GM19397 (cell line): ENCODE measurements around the gene DGLUCY.
"Not testable (repeated sequence)": the region's sequence is repeated elsewhere in the genome, so short reads cannot be mapped to it uniquely, and the experiment has no call there.

Experiments
- ATAC-seq: cut with Tn5 transposase; IDR thresholded peaks from one replicate; pipeline ENCODE4 v1.9.1; 2021; ENCODE audit warnings: mild to moderate bottlenecking, moderate library complexity; ENCODE audit not compliant: unreplicated experiment

Gene DGLUCY

DNA sequence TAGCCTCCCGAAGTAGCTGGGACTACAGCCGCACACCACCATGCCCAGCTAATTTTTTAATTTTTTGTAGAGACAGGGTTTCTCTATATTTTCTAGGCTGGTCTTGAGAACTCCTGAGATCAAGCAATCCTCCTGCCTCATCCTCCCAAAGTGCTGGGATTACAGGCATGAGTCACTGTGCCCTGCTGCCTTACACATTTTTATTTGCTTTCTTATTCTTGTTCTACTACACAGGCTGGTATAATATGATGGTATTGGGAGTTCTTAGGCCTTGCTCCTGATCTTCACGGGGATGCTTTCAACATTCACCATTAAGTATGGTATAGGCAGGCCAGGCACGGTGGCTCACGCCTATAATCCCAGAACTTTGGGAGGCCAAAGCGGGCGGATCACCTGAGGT, 21.2 kb downstream of the DGLUCY start:
- no peak for ATAC-seq

DNA sequence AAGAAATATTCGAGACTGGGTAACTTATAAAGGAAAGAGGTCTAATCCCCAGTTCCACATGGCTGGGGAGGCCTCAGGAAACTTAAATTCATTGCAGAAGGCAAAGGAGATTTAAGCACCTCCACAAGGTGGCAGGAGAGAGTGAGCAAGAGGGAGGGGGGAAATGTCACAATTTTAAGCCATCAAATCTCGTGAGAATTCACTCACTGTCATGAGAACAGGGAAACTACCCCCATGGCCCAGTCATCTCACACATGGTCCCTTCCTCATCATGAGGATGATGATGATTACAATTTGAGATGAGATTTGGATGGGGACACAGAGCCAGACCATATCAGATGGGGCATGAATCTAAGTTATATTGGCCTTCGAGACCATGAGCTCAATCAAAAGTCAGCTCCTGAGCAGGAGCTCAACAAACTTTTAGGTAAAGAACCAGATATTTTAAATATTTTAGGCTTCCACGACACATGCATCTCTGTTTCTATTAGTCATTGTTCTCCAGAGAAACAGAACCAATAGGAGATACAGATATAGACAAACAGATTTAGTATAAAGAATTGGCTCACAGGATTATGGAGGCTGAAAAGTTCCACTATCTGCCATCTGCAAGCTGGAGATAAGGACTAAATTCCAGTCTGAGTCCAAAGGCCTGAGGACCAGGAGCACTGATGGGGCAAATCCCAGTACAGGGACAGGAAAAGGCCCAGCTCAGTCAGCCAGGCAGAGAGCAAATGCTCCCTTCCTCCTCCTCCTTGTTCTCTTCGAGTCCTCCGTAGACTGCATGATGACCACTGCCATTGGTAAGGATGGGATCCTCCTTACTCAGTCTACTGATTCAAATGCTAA, 24.9 kb downstream of the DGLUCY start:
- no peak for ATAC-seq

DNA sequence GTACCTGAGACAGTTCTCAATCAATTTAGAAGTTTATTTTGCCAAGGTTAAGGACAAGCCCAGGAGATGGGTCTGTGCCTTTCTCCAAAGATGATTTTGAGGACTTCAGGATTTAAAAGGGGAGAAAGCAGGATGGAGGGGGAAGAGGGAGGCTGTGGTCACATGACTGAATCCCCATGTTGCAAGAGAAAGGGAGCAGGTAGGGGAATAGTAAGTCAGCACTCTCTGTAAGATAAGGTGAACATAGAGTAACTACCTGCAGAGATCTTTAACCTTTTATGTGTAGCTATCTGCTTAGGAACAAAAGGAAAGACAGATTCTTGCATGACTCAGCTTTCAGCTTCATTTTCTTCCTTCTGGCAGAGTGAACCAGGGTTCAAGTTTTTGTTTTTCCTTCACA, 25.9 kb downstream of the DGLUCY start:
- no peak for ATAC-seq

DNA sequence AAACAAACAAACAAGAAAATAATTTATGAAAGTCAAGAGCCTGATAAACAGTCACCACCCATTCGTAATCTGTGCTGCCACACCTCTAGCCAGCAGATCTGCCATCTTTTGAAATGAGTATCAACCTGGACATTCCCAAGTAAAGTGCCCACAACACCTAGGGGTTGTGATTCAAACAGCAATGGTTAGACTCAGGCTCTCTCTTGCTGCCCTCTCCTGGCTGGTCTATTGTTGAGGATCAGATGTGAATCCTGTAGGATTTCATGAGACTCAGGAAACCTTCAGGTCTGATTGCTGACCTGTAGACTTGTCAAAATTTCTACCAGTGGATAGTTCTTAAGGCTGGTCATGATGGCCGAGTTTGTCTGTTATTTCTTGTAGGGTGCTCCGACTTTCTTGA, 26.8 kb downstream of the DGLUCY start:
- no peak for ATAC-seq

DNA sequence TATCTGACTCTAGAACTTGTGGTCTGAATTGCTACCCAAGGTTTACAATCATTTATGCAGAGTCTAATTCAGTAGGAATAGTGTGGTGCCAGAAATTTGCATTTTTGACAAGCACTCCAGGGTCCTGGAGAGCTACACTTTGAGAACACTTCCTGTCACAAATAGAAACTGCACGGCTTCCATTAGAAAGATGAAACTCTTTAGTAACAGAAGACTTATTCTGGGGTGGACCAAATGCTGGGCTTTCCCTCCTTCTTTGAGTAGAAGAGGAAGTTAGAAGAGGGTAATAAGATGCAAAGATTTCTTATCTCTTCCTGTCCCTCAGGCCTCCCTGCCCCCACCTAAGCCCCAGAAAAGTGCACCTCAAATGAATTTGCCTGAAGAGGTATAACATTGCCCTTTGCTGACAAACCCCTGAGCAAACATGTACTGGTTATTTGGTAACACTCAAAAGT, 28.4 kb downstream of the DGLUCY start:
- ATAC-seq = peak; percentile 71

DNA sequence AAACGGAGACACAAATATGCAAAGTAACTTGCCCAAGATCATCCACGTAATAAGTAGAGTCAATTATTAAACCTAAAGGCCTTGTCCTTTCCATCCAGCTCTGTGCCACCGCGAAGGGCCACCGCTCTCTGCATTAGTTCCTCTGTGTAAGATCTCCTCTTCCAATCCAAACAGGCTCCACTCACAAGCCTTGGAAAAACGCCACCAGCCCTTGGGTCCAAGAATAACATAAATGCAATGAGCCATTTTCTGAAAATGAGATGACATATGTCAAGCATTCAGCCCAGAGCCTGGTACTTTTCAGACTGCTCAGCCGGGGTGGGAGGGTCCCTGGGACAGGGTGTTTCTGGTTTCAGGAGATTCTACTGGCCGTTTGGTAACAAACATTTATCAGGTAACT, 30.0 kb downstream of the DGLUCY start:
- no peak for ATAC-seq

DNA sequence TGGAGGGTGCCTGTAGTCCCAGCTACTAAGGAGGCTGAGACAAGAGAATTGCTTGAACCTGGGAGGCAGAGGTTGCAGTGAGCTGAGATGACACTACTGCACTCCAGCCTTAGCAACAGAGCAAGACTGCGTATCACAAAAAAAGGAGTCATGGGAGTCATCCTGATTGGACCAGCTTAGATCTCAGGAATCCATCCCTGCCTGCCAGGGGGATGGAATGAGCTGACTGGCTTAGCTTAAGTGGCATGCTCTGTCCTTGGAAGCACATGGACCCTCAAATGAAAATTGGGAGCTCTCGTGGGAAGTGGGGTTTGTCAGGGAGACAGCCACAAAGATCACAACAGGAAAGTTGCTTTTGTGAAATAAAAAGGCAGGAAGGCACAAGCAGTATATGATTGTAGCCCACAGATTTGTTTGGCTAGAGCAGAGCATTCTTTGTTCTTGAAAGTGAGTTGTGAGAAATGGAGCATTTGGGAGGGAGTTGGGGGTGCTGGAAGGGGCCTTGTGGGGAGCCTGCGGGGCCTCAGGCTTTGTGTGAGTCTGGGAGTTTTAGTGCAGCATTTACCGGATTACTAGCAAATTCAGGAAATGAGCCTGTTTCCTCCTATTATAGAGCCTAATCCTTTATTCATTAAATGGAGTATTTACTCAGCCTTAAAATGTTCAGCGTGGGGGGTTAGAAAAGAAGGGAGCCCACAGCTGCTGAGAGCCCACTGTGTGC, 30.7 kb downstream of the DGLUCY start:
- no peak for ATAC-seq

DNA sequence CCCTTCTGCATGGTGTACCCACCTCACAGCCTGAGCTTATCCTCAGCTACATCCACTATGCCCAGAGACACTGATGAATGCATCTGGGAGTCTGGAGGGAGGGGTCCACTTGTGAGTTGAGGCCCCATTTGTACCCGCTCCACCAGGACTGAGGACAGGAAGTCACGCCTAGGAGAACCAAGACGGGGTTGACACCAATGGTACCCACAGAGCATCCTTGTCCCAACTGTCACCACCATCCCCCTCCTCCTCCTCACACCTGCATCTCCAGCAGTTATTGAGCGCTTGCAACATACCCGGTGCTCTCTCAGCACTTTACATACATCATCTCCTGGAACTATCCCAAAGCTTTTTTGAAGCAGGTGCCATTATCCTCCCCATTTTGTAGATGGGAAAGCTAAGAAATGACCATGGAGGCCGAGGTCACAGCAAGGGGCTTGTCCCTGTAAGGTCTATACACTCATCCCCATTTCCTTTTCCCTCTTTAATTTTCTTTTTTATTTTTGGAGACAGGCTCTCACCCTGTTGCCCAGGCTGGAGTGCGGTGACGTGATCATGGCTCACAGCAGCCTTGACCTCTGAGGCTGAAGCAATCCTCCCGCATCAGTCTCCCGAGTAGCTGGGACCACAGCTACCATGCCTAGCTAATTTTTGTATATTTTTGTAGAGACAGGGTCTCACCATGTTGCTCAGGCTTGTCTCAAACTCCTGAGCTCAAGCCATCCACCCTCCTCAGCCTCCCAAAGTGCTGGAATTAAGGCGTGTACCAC, 31.7 kb downstream of the DGLUCY start:
- no peak for ATAC-seq

DNA sequence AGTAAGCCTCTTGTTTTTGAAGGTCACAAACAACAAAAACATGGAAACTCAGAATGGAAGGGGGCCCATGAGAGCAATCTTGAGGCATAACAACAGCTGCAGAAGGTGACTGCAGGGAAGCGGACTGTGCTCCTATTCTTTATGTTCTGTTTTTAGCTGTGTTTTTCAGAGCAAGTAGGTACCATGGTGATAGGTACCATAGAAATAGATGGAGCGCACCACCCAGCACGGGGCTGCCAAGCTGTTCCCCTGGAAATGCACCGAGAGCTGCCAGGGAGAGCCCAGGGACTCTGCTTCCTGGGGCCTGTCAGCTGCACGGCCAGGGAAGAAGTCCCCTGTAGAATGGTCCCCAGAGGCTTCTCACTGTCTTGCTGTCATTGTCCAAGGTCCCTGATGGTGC, 32.8 kb downstream of the DGLUCY start:
- ATAC-seq = no peak

DNA sequence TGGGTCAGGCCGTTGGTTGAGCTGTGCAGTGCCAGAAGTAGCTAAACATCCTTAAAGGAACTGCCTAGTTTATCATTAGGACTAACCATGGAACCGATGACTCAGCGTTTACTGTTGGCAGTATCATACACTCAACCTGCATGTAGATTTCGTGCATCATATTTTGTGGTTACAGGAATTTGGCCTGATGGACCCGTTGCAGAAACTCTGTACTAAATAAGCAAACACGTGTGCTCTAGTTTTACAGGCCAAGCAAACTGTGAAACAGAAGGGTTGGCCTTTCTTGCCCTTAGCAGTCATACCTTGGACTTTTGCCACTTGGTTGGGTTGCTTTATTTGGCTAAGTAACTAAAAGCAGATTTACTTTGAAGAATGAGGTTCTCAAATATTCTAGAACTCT, 35.6 kb downstream of the DGLUCY start:
- no peak for ATAC-seq

DNA sequence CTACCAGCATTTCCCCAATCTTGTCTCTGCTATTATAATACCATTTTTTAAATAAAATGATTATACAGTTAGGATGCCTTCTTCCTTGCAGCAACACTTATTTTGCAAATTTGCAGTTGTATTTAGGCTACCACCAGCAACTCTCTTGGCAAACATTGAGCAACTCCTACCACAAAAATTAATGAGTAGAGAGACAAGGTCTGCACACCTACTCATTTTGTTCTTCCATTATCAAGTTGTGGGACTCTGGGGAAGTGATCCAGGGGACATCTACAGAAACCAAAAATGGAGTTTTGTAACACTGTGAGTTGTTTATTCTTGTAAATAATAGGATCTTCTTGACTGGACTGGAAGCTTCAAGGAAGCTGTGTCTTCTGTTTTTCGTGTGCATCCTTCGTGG, 38.6 kb downstream of the DGLUCY start:
- ATAC-seq = no peak

DNA sequence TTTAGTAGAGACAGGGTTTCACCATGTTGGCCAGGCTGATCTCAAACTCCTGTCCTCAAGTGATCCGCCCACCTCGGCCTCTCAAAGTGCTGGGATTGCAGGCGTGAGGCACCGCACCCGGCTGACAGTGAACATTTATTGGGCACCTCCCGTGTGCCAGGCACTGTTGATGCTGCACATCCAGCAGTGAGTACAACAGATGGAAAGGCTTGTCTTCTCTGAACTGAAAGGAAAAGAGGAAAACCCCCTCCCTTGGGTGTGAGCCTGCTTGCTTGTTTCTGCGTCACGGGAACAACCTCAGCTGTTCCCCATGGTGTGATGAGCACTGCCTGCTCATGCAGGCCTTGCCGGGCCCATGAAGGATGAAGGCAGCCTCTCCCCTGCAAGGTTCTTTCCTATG, 39.5 kb downstream of the DGLUCY start:
- ATAC-seq = no peak

DNA sequence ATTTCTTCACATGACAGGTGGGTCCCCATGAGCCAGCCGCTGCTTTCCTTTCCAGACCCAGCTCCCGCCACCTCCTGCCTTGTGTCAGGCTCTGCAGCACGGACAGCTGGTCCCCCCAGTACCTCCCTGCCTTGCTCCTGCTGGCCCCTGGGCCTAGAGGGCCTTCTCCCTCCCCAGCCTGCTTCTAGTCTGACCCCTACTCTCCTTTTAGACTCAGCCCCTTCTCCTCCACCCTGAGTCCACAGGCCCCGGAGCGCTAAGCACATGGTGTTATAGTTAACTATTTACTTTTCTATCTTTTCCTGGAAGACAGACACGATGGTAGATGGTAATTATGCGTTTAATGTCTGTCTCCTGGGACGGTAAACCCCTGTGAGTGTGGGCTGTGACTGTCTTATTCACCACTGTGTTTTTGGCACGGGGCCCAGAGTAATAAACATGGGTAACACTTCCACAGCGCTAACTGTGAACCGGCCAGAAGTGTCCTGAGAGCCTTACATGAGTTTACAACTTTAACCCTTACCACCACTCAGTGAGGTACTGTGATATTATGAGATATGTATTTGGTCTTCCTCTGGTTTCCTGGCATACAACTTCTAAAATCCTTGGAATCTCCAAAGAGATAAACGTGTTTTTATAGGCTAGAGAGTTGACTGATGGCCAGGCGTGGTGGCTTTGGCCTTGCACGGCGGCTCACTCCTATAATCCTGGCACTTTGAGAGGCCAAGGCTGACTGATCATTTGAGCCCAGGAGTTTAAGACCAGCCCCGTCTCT, 41.2 kb downstream of the DGLUCY start:
- no peak for ATAC-seq

DNA sequence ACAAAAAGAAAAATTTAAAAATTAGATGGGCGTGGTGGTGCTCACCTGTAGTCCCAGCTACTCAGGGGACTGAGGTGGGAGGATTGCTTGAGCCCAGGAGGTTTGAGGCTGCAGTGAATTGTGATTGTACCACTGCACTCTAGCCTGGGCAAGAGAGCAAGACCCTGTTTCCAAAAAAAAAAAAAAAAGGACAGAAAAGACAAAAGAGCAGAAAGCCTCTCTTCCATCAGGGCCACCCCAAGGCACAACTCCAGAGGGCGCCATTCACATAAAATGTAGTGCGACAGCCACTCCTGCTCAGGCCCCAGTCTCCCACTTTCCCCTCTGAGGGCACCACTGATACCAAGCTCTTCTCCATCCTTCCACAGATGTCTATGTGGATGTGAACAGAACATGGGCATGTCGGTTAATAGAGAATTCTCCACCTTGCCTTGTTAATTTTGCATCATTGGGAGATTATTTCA, 41.8 kb downstream of the DGLUCY start:
- ATAC-seq = no peak

DNA sequence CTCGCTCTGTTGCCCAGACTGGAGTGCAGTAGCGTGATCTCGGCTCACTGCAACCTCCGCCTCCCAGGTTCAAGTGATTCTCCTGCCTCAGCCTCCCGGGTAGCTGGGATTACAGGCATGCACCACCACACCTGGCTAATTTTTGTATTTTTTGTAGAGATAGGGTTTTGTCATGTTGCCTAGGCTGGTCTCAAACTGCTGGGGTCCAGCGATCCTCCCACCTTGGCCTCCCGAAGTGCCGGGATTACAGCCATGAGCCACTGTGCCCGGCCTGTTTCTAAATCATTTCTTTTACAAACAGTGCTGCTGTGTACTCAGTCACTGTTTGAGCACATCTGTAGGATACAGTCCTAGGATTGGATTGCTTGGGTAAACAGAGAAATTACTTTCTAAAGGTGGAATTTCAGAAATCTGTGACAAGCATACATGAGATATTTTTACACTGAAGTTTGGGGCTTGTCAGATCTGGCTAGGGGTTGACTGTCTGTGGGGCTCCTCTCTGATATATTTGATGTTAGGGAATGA, 42.3 kb downstream of the DGLUCY start:
- ATAC-seq = not testable (repeated sequence)

DNA sequence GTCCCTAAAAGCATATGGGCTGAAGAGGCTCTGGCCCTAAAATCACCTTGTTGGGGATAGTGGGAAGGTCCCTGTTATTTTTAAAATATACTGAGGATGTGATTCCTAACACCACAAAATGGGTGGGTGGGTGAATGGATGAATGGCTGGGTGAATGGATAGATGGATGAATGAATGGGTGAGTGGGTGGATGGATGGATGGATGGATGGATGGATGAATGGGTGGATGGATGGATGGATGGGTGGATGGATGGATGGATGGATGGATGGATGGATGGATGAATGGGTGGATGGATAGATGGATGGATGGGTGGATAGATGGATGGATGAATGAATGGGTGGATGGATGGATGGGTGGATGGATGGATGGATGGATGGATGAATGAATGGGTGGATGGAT, 43.0 kb downstream of the DGLUCY start:
- not testable (repeated sequence) for ATAC-seq

DNA sequence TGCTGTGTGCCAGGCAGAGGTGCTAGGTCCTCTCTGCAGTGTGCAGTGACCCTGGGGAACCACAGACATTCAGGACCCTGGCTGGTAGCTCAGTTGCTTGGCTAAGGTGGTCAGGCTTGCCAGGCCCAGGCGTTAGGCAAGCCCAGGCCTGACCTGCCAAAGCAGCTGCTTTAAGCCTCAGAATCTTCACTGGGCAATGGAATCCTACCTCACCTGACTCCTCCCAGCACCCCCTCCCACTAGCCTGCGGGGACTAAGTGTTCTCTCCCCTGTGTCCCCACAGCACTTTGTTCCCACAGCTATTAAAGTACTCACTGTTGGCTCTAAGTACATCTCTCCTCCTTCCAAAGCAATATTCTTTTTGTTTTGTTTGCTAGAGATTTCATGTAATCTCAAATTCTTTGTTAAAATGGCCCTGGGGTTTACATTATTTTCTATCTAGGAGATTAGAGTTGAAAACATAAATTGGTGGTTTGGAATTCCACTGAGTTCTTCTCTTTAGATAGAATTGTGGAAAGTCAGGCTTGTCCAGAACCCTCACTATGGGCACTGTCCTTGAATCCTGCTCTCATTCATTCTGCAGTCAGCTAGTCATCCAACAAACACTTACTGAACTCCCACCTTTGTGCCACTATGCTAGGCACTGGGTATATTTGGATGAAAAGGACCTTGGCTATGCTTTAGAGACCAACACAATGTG, 44.4 kb downstream of the DGLUCY start:
- no peak for ATAC-seq

DNA sequence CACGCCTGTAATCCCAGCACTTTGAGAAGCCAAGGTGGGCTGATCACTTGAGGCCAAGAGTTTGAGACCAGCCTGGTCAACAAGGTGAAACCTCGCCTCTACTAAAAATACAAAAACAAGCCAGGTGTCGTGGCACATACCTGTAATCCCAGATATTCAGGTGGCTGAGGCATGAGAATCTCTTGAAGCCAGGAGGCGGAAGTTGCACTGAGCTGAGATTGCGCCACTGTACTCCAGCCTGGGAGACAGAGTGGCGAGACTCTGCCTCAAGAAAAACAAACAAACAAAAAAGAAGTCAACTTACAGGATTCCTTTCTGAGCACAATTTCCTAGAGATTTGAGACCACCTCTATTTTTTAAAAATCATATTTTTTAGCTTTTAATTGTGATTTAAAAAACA, 45.3 kb downstream of the DGLUCY start:
- no peak for ATAC-seq

DNA sequence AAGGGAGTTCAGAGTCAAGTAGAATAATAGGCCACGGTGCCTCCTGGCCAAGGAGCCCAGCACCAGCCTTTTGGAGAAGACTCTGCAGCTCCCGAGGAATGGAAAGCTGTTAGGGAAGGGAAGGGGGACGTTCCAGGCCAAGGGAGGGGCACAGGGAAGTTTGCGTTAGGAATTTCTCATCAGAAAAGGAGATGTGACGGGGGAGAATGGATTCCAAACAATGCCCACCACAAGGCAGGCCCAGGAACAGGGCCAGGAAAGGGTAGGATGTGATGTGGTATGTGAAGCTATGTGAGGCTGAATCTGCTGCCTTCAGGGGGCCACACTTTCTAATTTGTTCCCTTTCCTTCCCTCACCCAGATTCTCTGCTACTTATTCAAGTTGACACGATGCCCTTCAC, 46.0 kb downstream of the DGLUCY start:
- no peak for ATAC-seq

DNA sequence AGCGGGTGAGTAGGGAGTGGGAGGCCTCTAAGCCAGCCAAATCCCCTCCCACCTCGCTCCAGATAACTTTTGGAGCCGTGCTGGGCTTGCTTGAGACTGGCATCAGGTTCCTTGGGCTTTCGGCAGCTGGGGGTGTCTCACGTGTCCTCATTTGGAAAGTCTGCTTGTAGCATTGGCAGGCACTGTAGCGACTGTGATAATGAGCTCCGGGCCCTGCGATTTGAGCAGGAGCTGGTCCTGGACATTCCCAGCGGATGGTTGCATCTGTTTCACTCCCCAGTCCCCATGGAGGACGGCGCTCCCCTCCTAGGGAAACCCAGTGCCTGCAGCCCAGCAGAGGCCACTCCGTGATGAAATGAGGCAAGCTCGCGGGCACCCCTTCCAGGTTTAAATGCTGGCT, 49.4 kb downstream of the DGLUCY start:
- no peak for ATAC-seq
